Measurements from ENCODE around the gene CFAP251.

CFAP251 gene

GRCh38 chr12:122052285-122052684, 133.9 kb downstream of the CFAP251 start:
- DNase-seq (ENCODE audit: low read depth in 2 of 2), result no peak
